ENCODE results near the gene WSB1. TPM values are rescaled to one million over a fixed set of nuclear protein-coding genes. Genes with fewer than 3 reads are reported as not detected.

Gene WSB1
- total and polyA plus RNA-seq, 8 donors = 15.7 to 531 (median 113) TPM

DNA sequence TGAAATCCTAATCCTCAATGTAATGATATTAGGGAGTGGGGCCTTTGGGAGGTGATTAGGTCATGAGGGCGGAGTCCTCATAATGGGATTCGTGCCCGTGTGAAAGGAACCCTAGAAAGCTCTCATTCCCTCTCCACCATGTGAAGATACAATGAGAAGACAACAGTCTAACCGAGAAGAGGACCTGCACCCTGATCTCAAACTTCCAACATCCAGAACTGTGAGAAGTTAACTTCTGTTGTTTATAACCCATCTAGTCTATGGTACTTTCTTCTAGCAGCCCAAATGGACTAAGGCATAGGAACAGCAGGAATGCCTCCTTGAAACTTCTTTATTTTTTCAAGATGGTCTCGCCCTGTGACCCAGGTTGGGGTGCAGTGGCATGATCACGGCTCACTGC, 24.7 kb downstream of the WSB1 start:
- DNase-seq = no peak
- no peak overlapping the region for H3K4me3 ChIP-seq
- H3K27ac ChIP-seq = peak overlapping the region in 4 of 5 donors; percentile 32 to 86 (median 60)
- H3K27me3 ChIP-seq = no peaks in the 10 kb centered on the region
- peaks cover 43 to 55% (median 54%) of the 10 kb centered on the region in 4 donors for H3K36me3 ChIP-seq
- 85 to 90% (median 87%) methylated on average over 6 of the region's 6 CpGs for WGBS, 5 donors
- no peaks in the 10 kb centered on the region for H3K9me3 ChIP-seq
- peaks cover 20 to 49% (median 35%) of the 10 kb centered on the region in 4 donors for H3K4me1 ChIP-seq
- TF ChIP-seq, protein P1, sequence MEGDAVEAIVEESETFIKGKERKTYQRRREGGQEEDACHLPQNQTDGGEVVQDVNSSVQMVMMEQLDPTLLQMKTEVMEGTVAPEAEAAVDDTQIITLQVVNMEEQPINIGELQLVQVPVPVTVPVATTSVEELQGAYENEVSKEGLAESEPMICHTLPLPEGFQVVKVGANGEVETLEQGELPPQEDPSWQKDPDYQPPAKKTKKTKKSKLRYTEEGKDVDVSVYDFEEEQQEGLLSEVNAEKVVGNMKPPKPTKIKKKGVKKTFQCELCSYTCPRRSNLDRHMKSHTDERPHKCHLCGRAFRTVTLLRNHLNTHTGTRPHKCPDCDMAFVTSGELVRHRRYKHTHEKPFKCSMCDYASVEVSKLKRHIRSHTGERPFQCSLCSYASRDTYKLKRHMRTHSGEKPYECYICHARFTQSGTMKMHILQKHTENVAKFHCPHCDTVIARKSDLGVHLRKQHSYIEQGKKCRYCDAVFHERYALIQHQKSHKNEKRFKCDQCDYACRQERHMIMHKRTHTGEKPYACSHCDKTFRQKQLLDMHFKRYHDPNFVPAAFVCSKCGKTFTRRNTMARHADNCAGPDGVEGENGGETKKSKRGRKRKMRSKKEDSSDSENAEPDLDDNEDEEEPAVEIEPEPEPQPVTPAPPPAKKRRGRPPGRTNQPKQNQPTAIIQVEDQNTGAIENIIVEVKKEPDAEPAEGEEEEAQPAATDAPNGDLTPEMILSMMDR (IDR thresholded peaks at IDR 0.05) = no peak
- TF ChIP-seq POLR2A (IDR thresholded peaks at IDR 0.05) = no peak
- TF ChIP-seq EP300 (IDR thresholded peaks at IDR 0.05) = no peak
- TF ChIP-seq POLR2AphosphoS5 (IDR thresholded peaks at IDR 0.05) = no peak
- intact Hi-C loops (cut with DNase I; ENCODE audit: low total_unique reads) = no loop called here

DNA sequence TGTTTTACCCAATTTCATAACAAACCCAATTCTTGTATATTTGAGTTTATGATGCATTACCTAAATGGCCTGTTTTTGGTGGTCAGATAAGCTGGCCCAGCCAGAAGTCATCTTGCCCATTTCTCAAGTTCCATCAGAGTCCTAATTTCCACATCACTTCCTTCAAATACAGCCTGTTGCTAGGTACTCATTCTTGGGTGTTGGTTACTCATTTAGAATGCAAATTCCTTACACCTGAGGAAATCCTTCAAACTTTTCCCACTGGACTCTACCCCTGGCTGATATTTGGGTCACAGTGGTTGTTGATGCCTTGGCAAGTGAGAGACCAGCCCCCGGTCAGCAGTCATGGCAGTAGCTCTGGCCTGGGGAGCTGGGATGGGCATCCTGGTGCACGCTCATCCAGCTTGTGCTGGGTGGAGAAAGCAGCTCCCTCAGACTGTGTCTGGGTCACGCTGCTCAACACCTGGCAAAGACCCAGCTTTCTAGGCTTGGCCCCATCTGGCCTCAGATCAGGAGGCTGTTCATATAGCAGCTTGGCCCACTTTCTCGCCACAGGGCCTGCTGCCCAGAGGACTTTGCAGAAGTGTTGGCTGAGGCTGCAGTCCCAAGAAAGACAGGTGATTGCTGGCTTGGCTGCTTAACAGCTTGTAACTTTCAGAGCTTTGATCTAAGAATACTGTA, 25.8 kb downstream of the WSB1 start:
- Histone ChIP-seq H3K4me3 (no peak overlapping the region), H3K27ac (peak overlapping the region in 4 of 5 donors; percentile 32 to 86 (median 60)), H3K9me3 (no peaks in the 10 kb centered on the region), H3K4me1 (peaks cover 27 to 55% (median 43%) of the 10 kb centered on the region in 4 donors), H3K27me3 (no peaks in the 10 kb centered on the region), H3K36me3 (peaks cover 33 to 45% (median 43%) of the 10 kb centered on the region in 4 donors)
- intact Hi-C loops (cut with DNase I; ENCODE audit: low total_unique reads) = no loop called here
- no peak for TF ChIP-seq POLR2A (IDR thresholded peaks at IDR 0.05)
- TF ChIP-seq POLR2AphosphoS5 (IDR thresholded peaks at IDR 0.05) = peak; percentile 26 to 84 (median 43)
- 8 to 23% (median 20%) methylated on average over 4 of the region's 4 CpGs for WGBS, 5 donors
- peak; percentile 83 to 88 for DNase-seq

DNA sequence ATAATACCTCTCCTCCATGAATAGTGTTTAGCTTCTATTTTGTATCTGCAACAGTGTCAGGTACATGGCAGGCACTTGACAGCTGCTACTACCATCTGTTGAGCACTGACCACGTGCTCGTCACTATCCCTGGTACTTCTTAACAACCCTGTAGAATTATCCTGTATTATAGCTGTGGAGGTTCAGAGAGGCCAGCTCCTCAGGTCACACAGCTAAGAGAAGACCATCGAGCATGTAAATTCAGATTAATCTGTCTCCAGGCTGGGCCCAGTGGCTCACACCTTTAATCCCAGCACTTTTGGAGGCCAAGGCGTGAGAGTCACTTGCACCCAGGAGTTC, 26.3 kb downstream of the WSB1 start:
- H3K4me1 ChIP-seq = peaks cover 22 to 50% (median 43%) of the 10 kb centered on the region in 4 donors
- H3K9me3 ChIP-seq = no peaks in the 10 kb centered on the region
- intact Hi-C loops (cut with DNase I; ENCODE audit: low total_unique reads) = no loop called here
- H3K4me3 ChIP-seq = no peak overlapping the region
- peaks cover 28 to 40% (median 38%) of the 10 kb centered on the region in 4 donors for H3K36me3 ChIP-seq
- H3K27me3 ChIP-seq = no peaks in the 10 kb centered on the region
- no peak for TF ChIP-seq EP300 (IDR thresholded peaks at IDR 0.05)
- TF ChIP-seq, protein P1 (IDR thresholded peaks at IDR 0.05) = no peak
- TF ChIP-seq POLR2A (IDR thresholded peaks at IDR 0.05) = no peak
- no peak for TF ChIP-seq POLR2AphosphoS5 (IDR thresholded peaks at IDR 0.05)
- 45 to 79% (median 53%) methylated on average over 4 of the region's 4 CpGs for WGBS, 5 donors
- peak overlapping the region in 4 of 5 donors; percentile 32 to 86 (median 60) for H3K27ac ChIP-seq
- no peak for DNase-seq

DNA sequence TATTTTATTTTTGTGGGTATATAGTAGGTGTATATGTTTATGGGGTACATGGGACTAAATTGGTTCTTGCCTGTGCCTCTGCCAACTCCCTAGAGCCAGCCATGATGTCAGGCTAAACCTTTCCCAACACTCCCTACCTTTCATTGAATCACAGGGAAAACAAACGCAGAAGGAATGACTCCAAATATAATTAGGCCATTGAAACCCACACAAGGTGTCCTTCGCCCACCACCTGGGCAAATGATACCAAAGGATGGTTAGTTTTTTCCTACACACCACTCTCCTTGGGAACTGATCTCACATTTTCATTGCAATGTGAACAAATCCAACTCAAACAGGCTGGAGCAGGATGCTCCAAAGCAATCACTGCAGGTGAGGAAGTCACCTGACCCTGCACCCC, 27.5 kb downstream of the WSB1 start:
- peaks cover 21 to 48% (median 42%) of the 10 kb centered on the region in 4 donors for H3K4me1 ChIP-seq
- no peak for DNase-seq
- no peaks in the 10 kb centered on the region for H3K9me3 ChIP-seq
- no peak overlapping the region for H3K4me3 ChIP-seq
- no peaks in the 10 kb centered on the region for H3K27me3 ChIP-seq
- peaks cover 18 to 28% (median 26%) of the 10 kb centered on the region in 4 donors for H3K36me3 ChIP-seq
- TF ChIP-seq, protein P1 (IDR thresholded peaks at IDR 0.05) = no peak
- TF ChIP-seq POLR2AphosphoS5 (IDR thresholded peaks at IDR 0.05) (no peak), EP300 (IDR thresholded peaks at IDR 0.05) (no peak), POLR2A (IDR thresholded peaks at IDR 0.05) (no peak)
- WGBS, 5 donors = 68 to 81% (median 73%) methylated on average over 2 of the region's 2 CpGs
- H3K27ac ChIP-seq = peak overlapping the region in 1 of 5 donors; percentile 45
- intact Hi-C loops (cut with DNase I; ENCODE audit: low total_unique reads) = no loop called here

- Histone ChIP-seq H3K9me3 (no peaks in the 10 kb centered on the region), H3K27ac (peak overlapping the region in 1 of 5 donors; percentile 45), H3K4me1 (peaks cover 21 to 48% (median 42%) of the 10 kb centered on the region in 4 donors), H3K36me3 (peaks cover 13 to 21% (median 20%) of the 10 kb centered on the region in 4 donors), H3K4me3 (no peak overlapping the region), H3K27me3 (no peaks in the 10 kb centered on the region)
- no peak for TF ChIP-seq POLR2AphosphoS5 (IDR thresholded peaks at IDR 0.05)
- TF ChIP-seq EP300 (IDR thresholded peaks at IDR 0.05) = no peak
- TF ChIP-seq, protein P1 (IDR thresholded peaks at IDR 0.05) = no peak
- no peak for TF ChIP-seq POLR2A (IDR thresholded peaks at IDR 0.05)
- no peak for DNase-seq
- intact Hi-C loops (cut with DNase I; ENCODE audit: low total_unique reads) = no loop called here
- WGBS, 5 donors = 55 to 83% (median 74%) methylated on average over 1 of the region's 1 CpG
These were observed 28.1 kb downstream of the WSB1 start for GRCh38 chr17:27322026-27322425.

All from stomach (tissue), 9 donors.